GM12874 (cell line): ENCODE results near the gene RFNG.

ENCODE experiments used
- CTCF ChIP-seq: IDR thresholded peaks from 2 replicates; pipeline ENCODE4 v1.5.1; 2011; ENCODE audit warnings: low read depth, mild to moderate bottlenecking, control low read depth, low read length, moderate library complexity; ENCODE audit not compliant: insufficient read depth

RFNG gene

DNA sequence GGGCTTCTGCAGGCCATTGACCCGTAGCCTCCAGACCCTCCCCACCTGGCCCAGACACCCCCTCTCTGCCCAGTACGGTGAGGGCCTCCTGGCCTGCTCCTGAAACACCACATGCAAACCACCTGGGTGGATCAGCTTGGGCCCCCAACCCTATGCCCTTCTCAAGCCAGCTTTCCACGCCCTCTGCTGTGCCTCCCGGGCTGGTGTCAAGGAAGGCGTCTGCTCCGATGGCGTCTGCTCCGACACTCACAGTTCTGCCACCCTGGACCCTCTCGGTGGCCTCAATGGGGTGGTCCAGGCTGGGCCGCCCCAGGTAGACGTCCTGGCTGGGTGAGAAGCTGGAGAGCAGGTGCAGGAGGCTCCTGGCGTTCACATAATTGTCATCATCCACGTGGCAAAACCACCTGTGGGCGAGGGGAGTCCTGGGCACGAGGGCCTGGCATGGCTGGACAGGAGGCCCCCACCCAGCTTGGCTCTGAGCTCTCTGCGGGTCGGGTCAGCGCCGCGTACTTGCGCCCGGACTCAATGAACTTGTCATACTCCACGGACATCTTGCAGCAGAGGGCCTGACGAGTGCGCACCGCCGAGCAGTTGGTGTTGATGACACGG is 1.4 kb downstream of the RFNG start:
- TF ChIP-seq CTCF: no peak

DNA sequence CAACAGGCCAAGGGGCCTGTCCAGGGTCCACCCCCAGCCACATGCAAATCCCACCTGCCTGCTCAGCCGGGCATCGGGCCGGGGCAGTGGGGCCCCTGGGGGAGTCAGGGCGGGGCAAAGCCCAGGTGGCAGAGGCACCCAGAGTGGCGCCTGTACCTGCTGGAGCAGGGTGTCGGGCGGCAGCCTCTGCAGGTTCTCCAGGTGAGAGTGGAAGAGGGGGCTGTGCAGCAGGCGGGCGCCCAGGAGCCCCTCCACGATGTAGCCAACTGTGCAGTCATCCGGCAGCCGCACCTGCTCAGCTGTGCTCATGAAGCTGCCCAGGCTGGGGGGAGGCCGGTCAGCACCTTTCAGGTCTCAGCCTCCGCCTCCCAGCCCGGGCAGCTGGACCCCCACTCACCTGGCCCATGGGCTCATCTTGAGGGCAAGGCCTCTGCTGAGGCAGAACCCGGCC is 2.1 kb downstream of the RFNG start:
- TF ChIP-seq CTCF: no peak

- TF ChIP-seq CTCF: no peak
Measured at GRCh38 chr17:82049106-82049505, 2.5 kb downstream of the RFNG start.

DNA sequence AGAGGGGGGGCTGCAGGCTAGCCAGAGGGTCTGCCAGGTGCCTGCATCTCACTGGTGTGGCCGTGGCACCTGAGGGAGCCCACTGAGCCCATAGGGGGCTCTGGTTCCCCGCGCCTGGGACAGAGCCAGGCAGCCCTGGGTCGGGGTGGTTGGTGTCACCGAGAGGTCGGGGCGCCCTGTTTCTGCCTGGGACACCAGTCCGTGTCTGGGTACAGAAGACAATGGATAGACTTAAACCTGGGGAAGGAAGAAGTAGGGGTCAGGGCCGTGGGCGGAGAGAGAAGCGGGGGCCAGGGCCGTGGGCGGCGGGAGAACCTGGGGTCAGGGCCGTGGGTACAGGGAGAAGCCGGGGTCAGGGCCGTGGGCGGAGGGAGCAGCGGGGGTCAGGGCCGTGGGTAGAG is 3.0 kb downstream of the RFNG start:
- no peak for TF ChIP-seq CTCF

GRCh38 chr17:82047914-82048570 is 3.6 kb downstream of the RFNG start:
- TF ChIP-seq CTCF: no peak

DNA sequence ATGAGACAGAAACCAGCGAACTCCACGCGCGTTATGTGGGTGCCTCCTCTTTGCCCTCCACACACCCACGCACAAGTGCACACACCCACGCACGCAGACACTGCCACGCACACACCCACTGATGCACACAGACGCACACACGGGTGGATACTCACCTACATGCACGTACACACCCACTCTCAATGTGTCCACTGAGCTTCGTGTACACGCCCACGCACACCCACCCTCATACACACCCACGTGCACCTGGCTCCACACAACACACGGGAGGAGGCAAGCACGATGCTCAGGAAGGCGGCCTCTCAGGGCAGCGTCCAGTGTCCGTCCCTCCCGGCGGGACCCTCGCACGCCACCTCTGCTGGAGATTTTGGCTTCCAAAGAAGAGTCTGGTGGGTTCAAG is 4.2 kb downstream of the RFNG start:
- no peak for TF ChIP-seq CTCF

GRCh38 chr17:82046903-82047302 is 4.7 kb downstream of the RFNG start:
- no peak for TF ChIP-seq CTCF
